Ovary (tissue), 3 donors: ENCODE measurements around the gene KAT8.

ENCODE experiments used
- CTCF ChIP-seq, 3 donors: fragments of 450-650 bp in 2 of 3; fragments of 200-600 bp in 1 of 3; IDR thresholded peaks; one replicate each; pipeline versions ENCODE4 v1.5.1 to v1.8.0; 2016 to 2022; ENCODE audit warnings: antibody characterized with exemption in 3 of 3, mild to moderate bottlenecking in 1 of 3
- POLR2A ChIP-seq: fragments of 450-650 bp; IDR thresholded peaks from one replicate; pipeline ENCODE4 v1.6.1; 2017; ENCODE audit warnings: antibody characterized with exemption, mild to moderate bottlenecking, moderate library complexity
- donor health status: DM: no; HTN: no; CAD: no.

DNA sequence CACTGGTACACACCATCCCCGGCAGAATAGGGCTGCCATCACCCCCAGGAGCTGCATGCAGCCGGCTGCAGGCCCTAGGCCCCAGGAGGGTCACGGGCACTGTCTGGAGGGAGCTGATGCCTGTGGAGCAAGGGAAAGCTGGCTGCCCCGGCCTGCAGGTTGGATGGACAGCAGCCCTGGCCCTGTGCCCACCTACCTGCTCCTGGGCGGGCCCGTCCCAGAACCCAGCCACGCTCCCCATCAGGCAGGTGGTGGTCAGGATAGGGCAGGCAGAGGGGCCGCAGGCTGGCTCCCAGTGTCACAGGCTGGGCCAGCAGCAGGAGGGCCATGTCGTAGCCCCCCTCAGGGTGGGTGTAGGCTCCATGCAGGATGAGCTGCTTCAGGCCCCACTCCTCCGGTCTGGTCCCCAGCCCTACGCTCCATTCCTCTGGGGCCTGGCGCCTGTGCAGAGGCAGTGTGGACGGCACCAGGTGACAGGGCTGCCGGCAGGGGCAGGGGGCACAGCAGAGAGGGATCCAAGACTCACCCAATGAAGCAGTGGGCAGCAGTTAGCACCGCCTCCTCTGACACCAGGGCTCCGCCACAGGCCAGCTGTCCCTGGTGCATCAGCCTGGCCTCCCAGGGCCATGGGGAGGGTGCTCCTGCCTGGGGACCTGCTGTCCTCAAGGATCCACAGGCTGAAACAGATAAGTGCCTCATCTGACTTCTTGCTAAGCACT, 32.7 kb upstream of the KAT8 start:
- no peak for TF ChIP-seq CTCF (IDR thresholded peaks at IDR 0.05)
- TF ChIP-seq POLR2A: no peak
